Coronary artery (tissue), 2 donors: ENCODE results near the gene CLNK.

Source experiments
- DNase-seq: peaks from one replicate; pipeline ENCODE4 v3.0.0-alpha.2; 2017; ENCODE audit warnings: low spot score
- H3K27ac ChIP-seq, 2 donors: fragments of 200-600 bp; sonication (generic); one replicate each; pipeline ENCODE4 v1.5.1; 2016 to 2019
- H3K4me3 ChIP-seq: fragments of 200-600 bp; sonication (generic); 2 replicates; pipeline ENCODE4 v1.5.1; 2016; ENCODE audit warnings: mild to moderate bottlenecking, moderate library complexity
- TF ChIP-seq, protein P1 (sequence below): fragments of 200-600 bp; sonication (generic); IDR thresholded peaks from one replicate; pipeline ENCODE4 v1.5.1; 2019; ENCODE audit warnings: antibody characterized with exemption

CLNK gene

DNA sequence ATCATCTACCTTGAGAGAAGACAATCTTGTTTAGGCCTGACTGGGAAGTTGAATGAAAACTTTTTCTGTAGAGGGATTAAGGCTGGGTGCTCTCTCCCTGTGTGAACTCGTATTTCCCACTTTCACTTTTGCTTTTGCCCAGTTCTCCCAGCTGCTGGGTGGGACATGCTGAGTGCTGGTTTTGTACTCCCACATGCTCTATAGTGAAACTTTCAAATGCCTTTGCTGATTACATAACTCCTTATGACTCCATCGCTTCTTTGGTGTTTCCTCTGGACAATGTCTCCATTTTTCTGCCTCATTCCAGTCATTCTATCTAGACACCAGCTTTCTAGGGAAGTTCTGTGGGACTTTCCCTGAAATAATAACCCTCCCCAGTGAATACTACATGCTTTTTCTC lies 100.5 kb downstream of the CLNK start:
- peak overlapping the region in 1 of 2 donors; percentile 4 for H3K27ac ChIP-seq
- TF ChIP-seq, protein P1, sequence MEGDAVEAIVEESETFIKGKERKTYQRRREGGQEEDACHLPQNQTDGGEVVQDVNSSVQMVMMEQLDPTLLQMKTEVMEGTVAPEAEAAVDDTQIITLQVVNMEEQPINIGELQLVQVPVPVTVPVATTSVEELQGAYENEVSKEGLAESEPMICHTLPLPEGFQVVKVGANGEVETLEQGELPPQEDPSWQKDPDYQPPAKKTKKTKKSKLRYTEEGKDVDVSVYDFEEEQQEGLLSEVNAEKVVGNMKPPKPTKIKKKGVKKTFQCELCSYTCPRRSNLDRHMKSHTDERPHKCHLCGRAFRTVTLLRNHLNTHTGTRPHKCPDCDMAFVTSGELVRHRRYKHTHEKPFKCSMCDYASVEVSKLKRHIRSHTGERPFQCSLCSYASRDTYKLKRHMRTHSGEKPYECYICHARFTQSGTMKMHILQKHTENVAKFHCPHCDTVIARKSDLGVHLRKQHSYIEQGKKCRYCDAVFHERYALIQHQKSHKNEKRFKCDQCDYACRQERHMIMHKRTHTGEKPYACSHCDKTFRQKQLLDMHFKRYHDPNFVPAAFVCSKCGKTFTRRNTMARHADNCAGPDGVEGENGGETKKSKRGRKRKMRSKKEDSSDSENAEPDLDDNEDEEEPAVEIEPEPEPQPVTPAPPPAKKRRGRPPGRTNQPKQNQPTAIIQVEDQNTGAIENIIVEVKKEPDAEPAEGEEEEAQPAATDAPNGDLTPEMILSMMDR, result no peak
- no peak for DNase-seq
- H3K4me3 ChIP-seq, result peak overlapping the region; percentile 46

DNA sequence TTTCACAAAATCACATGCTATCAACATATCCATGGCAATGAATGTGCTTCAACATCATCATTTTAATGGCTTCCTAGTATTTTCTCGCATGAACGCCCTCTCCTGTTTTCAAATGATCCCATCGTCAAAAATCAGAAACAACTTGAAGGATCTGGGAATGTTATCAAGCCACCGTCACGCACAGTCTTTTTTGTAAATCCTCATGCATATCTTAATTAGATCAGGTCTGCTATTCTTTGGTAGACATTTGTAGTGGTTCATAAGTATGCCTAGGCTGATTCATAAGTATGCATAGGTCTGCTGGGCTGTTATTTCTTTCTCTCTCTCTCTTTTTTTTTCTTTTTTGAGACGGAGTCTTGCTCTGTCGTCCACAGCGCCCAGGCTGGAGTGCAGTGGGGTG lies 101.6 kb downstream of the CLNK start:
- TF ChIP-seq, protein P1, result no peak
- DNase-seq, result no peak
- no peak overlapping the region for H3K4me3 ChIP-seq
- no peak overlapping the region for H3K27ac ChIP-seq

DNA sequence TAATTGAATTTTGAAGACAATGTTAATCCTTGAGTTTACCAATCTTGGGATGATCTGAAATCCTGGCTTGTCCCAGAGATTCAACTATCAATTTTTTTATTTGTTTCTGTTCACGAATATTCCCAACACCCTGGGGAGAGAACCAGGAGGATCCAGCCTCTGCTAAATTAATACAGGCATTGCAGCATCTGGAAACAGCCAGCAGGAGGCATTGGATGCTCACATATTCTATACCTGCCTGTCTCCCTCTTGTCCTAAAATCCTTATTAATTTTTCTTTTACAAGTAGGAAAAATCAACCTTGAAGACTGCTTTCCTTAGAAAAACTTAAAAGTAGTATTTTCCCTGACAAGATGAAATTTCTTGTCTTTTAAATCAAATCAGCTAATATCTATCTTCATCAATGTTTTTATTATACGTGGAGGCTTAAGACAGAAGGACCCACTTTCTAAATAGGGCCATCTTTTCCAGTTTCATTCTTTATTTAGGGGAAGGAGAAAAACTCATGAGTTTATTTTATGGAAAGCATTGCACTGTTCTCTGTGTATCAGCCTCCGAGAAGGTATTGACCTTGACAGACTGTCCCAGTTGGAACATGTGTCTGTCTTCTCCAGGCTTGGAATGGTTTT lies 102.4 kb downstream of the CLNK start:
- Histone ChIP-seq H3K27ac (no peak overlapping the region), H3K4me3 (no peak overlapping the region)
- TF ChIP-seq, protein P1, result no peak
- no peak for DNase-seq

DNA sequence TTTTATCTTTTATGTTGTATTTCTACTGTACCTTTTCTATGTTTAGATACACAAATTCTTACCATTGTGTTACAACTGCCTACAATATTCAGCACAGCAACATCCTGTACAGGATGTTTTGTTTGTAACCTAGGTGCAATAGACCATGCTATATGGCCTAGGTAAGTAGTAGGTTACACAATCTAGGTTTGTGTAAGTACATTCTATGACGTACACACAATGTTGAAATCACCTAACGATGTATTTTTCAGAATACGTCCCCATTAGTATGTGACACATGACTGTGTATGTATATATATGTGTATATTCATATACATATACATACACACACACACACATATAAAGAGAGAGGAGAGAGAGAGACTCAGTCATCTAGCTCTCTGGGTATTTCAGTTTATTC lies 103.5 kb downstream of the CLNK start:
- no peak overlapping the region for H3K27ac ChIP-seq
- TF ChIP-seq, protein P1, result no peak
- DNase-seq, result no peak
- H3K4me3 ChIP-seq, result no peak overlapping the region

DNA sequence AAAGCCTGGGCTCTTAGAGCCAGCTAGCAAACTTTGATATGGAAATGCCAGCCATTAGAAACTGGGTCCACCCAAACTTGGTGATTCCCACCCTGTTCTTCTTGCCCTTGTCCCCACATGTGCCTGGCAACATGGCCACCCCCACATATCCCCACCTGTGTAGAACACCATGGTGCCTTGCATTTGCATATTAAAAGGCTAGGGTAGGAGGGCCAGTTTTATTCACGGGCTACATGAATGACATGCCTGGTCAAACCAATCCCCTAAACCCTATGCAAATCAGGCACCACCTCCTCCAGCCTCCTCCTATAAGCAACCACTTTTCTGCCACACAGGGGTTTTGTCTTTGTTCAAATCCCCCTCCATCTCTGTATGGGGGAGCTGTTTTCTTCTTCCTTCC lies 104.9 kb downstream of the CLNK start:
- TF ChIP-seq, protein P1, result no peak
- no peak for DNase-seq

DNA sequence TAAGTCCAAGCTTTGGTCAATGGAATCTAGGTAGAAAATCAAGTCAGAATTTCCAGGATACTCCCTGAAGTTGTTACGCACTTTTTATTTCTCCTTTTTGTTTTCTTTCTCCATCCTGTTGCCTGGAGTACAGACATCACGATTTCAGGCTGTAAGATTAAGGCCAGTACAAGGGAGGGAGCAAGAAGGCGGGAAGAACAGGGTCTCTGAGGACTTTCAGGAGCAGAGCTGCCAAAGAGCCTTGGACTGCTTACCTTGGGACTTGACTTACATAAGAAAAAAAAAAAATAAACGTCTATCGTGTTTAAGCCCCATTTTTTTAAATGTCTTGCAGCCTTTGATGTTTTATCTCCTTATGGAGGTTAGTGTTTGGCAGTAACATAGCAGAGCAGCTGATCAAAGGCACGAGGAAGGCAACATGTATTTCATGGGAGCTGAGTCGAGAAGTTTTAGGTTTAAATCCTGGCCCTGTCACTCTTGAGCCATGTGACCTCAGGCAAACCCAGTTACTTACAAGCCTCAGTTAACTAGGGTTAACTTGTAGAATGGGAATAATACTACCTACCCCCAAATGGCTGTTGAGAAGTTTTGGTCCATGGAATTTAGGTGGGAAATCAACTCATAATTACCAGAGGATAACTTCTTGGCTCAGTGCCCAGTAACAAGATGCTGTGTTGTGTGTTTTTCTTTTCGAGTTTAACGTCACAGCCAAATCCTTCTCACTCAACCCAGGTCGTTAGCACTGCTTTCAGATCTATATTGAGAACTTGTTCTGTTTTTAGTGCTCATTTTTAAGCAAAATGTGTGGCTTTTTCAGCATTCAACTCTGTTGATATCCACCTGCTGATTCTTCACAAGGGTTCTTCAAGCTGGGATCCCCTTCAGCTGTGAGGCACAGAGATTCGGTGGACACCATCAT lies 106.8 kb downstream of the CLNK start:
- no peak overlapping the region for H3K27ac ChIP-seq
- no peak for DNase-seq
- TF ChIP-seq, protein P1, result no peak
- H3K4me3 ChIP-seq, result no peak overlapping the region

More for the DNA sequence above, 104.9 kb downstream of the CLNK start:
- H3K4me3 ChIP-seq, result no peak overlapping the region
- H3K27ac ChIP-seq, result no peak overlapping the region
